Spleen (tissue), 11 donors: ENCODE measurements around the gene SLC25A1. TPM values are rescaled to one million over a fixed set of nuclear protein-coding genes. Genes with fewer than 3 reads are reported as not detected.

ENCODE experiments used
- DNase-seq: peaks from one replicate; pipeline ENCODE4 v3.0.0-alpha.2; 2020
- H3K27ac ChIP-seq, 8 donors: fragments of 200-600 bp; sonication (generic) in 7 of 8; 1 replicate in 4 of 8; 2 replicates in 4 of 8; pipeline versions ENCODE4 v1.5.0 to v1.8.0; 2016 to 2021; ENCODE audit warnings: inconsistent platforms in 4 of 8, mild to moderate bottlenecking in 4 of 8, moderate library complexity in 1 of 8
- H3K27me3 ChIP-seq, 7 donors: fragments of 200-600 bp; sonication (generic) in 6 of 7; replicated peaks in 1 of 7; 1 replicate in 4 of 7; 2 replicates in 3 of 7; pipeline versions ENCODE4 v1.5.0 to v1.8.0; 2016 to 2021; ENCODE audit warnings: inconsistent platforms in 3 of 7, mild to moderate bottlenecking in 1 of 7
- H3K36me3 ChIP-seq, 6 donors: fragments of 200-600 bp; sonication (generic) in 5 of 6; 1 replicate in 4 of 6; 2 replicates in 2 of 6; pipeline versions ENCODE4 v1.5.0 to v1.8.0; 2016 to 2021; ENCODE audit warnings: inconsistent platforms in 2 of 6
- H3K4me1 ChIP-seq, 6 donors: fragments of 200-600 bp; sonication (generic) in 5 of 6; 1 replicate in 3 of 6; 2 replicates in 3 of 6; pipeline versions ENCODE4 v1.5.0 to v1.8.0; 2016 to 2021; ENCODE audit warnings: inconsistent platforms in 3 of 6
- H3K4me3 ChIP-seq, 8 donors: fragments of 200-600 bp; sonication (generic) in 7 of 8; 1 replicate in 4 of 8; 2 replicates in 4 of 8; pipeline versions ENCODE4 v1.5.0 to v1.8.0; 2016 to 2021; ENCODE audit warnings: inconsistent platforms in 4 of 8, mild to moderate bottlenecking in 4 of 8, moderate library complexity in 2 of 8
- H3K9me3 ChIP-seq, 8 donors: fragments of 200-600 bp; sonication (generic) in 7 of 8; 1 replicate in 4 of 8; 2 replicates in 4 of 8; pipeline versions ENCODE4 v1.5.0 to v1.8.0; 2016 to 2021; ENCODE audit warnings: inconsistent platforms in 4 of 8
- CTCF ChIP-seq, 11 experiments: fragments of 200-600 bp in 7 of 11; fragments of 450-650 bp in 4 of 11; sonication (generic) in 4 of 11; IDR thresholded peaks in 8 of 11; conservative IDR thresholded peaks in 3 of 11; 1 replicate in 7 of 11; 2 replicates in 4 of 11; pipeline versions ENCODE4 v1.4.0 to v1.8.0; 2016 to 2021; ENCODE audit warnings: antibody characterized with exemption in 11 of 11, inconsistent platforms in 4 of 11, mild to moderate bottlenecking in 1 of 11
- POLR2A ChIP-seq, 3 donors: fragments of 450-650 bp; IDR thresholded peaks; one replicate each; pipeline ENCODE4 v1.5.1; 2017; ENCODE audit warnings: antibody characterized with exemption in 3 of 3, mild to moderate bottlenecking in 1 of 3
- POLR2AphosphoS5 ChIP-seq, 3 donors: sonication (generic); formaldehyde crosslinking; IDR thresholded peaks; one replicate each; pipeline ENCODE4 v1.5.1; 2017; ENCODE audit warnings: antibody characterized with exemption in 3 of 3
- WGBS, 5 donors: extraction: QIAGEN DNeasy Blood & Tissue Kit in 3 of 5; methylation state at CpG; one replicate each; pipeline versions ENCODE4 v1.1.5 to v1.1.7; 2013 to 2018; 5-methylcytosine and 5-hydroxymethylcytosine counted together
- intact Hi-C: fragments of 100-400 bp; cut with DNase I; formaldehyde crosslinking; loops from one replicate; pipeline ENCODE4 v1.15.0; 2023; ENCODE audit warnings: low total_unique reads
- polyA plus RNA-seq, 3 donors: library from polyadenylated mRNA; stranded (reverse); fragments of 200-250 nt; gene quantifications; one replicate each; pipeline ENCODE4 v1.2.1, GENCODE V29; 2013
- total RNA-seq, 7 donors: library from RNA; depleted of rRNA in 3 of 7; stranded (reverse); fragments of >200 nt in 3 of 7; fragmentation: NEBNext Ultra II Directional in 4 of 7; extraction: Animal tissue kit (Norgen Biotek cat#: 25700) in 4 of 7; gene quantifications; one replicate each; pipeline versions ENCODE4 v1.1.0 to v1.2.1, GENCODE V29; 2016 to 2021
- donor health status: healthy with polysubstance abuse.
- donor health status: DM: no; HTN: no; CAD: no; lungs with moderate emphysema.
- donor health status: DM: no; HTN: no; CAD: no.
- donor health status: Bipolar disorder and iron deficiency.
- donor health status: healthy.
- donor health status: DM: no; HTN: no; CAD: no.
- donor health status: DM: yes; HTN: yes; CAD: no.

Gene SLC25A1
- total and polyA plus RNA-seq, 10 donors, result 23.5 to 59.7 (median 35.9) TPM

- intact Hi-C loops, result no loop called here
- Histone ChIP-seq H3K27me3 (no peaks in the 10 kb centered on the region), H3K36me3 (peaks cover 0 to 24% (median 0%) of the 10 kb centered on the region in 6 donors), H3K9me3 (no peaks in the 10 kb centered on the region), H3K27ac (peak overlapping the region in 3 of 8 donors; percentile 88 to 95 (median 89)), H3K4me3 (peak overlapping the region in 2 of 8 donors; percentile 85 to 88), H3K4me1 (peaks cover 45 to 79% (median 65%) of the 10 kb centered on the region in 6 donors)
- TF ChIP-seq POLR2AphosphoS5 (IDR thresholded peaks at IDR 0.05), result no peak
- TF ChIP-seq POLR2A (IDR thresholded peaks at IDR 0.05), result no peak
- no peak for TF ChIP-seq CTCF (IDR thresholded peaks at IDR 0.05 in 8 of 11, conservative IDR thresholded peaks at IDR 0.05 in 3 of 11)
- no peak for DNase-seq
- WGBS, 5 donors, result 84 to 90% (median 86%) methylated on average over 12 of the region's 12 CpGs
Measured at GRCh38 chr22:19176732-19177131, 1.8 kb downstream of the SLC25A1 start.

DNA sequence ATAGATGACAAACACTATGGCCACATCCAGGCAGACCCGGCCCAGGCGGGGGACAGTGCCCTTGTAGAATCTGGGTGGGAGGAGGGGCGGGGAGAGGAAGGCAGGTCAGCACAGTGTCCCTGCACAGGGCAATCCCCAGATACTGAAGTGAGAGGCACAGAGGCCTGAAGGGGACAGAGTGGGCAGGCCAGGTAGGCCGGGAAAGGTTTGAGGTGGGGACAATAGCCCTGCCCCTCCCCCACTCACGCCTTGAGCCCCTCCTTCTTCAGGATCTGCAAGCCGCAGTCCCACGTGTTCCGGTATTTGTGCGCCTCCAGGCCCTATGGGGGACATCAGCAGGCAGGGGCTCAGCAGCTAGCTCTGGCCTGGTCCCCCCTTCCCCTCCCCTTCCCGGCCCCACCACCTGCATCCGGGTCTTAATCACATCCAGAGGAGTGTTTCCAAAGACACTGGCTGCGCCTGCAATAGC, 2.3 kb downstream of the SLC25A1 start:
- Histone ChIP-seq H3K9me3 (no peaks in the 10 kb centered on the region), H3K4me3 (no peak overlapping the region), H3K4me1 (peaks cover 45 to 82% (median 66%) of the 10 kb centered on the region in 6 donors), H3K27ac (peak overlapping the region in 1 of 8 donors; percentile 95), H3K36me3 (peaks cover 0 to 24% (median 0%) of the 10 kb centered on the region in 6 donors), H3K27me3 (no peaks in the 10 kb centered on the region)
- TF ChIP-seq POLR2A (IDR thresholded peaks at IDR 0.05) (no peak), CTCF (IDR thresholded peaks at IDR 0.05 in 8 of 11, conservative IDR thresholded peaks at IDR 0.05 in 3 of 11) (no peak), POLR2AphosphoS5 (IDR thresholded peaks at IDR 0.05) (no peak)
- DNase-seq, result no peak
- intact Hi-C loops, result no loop called here
- WGBS, 5 donors, result 66 to 84% (median 82%) methylated on average over 7 to 12 of the region's 12 CpGs

DNA sequence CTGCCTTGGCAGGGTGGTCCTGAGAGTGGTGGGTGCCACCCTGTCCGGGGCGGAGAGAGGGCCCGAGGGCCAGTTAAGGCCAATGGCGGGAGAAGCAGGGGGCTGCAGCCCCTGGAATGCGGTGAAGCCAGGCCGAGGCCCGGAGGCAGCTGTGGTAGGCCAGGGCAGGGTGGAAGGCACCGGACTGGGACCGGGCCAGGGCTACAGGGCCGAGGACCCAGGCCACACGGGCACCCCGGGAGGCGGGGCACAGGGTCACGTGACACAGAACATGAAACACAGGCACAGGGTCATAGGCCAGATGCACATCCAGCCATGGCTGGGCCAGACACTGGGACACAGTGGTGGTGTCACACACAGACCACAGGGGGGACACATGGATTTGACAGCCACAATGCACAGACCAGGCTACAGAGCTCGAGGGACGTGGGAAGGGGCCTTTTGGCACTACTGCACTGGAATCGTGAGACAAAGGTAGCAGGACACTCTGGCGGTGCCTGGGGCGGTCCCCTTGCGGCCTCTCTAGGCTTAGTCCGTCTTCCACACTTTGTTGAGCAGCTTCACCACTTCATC, 2.8 kb downstream of the SLC25A1 start:
- Histone ChIP-seq H3K9me3 (no peaks in the 10 kb centered on the region), H3K36me3 (peaks cover 0 to 21% (median 0%) of the 10 kb centered on the region in 6 donors), H3K4me3 (no peak overlapping the region), H3K27ac (peak overlapping the region in 1 of 8 donors; percentile 95), H3K4me1 (peaks cover 48 to 87% (median 71%) of the 10 kb centered on the region in 6 donors), H3K27me3 (peaks cover 0 to 3% (median 0%) of the 10 kb centered on the region in 7 donors)
- no peak for DNase-seq
- 81 to 95% (median 88%) methylated on average over 7 to 21 of the region's 21 CpGs for WGBS, 5 donors
- TF ChIP-seq CTCF (IDR thresholded peaks at IDR 0.05 in 8 of 11, conservative IDR thresholded peaks at IDR 0.05 in 3 of 11) (no peak), POLR2AphosphoS5 (IDR thresholded peaks at IDR 0.05) (no peak), POLR2A (IDR thresholded peaks at IDR 0.05) (no peak)
- intact Hi-C loops, result no loop called here

GRCh38 chr22:19175026-19175601, 3.4 kb downstream of the SLC25A1 start:
- peaks cover 0 to 9% (median 0%) of the 10 kb centered on the region in 7 donors for H3K27me3 ChIP-seq
- H3K36me3 ChIP-seq, result peaks cover 0 to 18% (median 0%) of the 10 kb centered on the region in 6 donors

More at GRCh38 chr22:19175026-19175601, 3.4 kb downstream of the SLC25A1 start:
- WGBS, 5 donors, result 59 to 94% (median 83%) methylated on average over 3 to 7 of the region's 7 CpGs
- TF ChIP-seq POLR2AphosphoS5 (IDR thresholded peaks at IDR 0.05) (no peak), POLR2A (IDR thresholded peaks at IDR 0.05) (no peak), CTCF (IDR thresholded peaks at IDR 0.05 in 8 of 11, conservative IDR thresholded peaks at IDR 0.05 in 3 of 11) (no peak)
- intact Hi-C loops, result no loop called here
- no peaks in the 10 kb centered on the region for H3K9me3 ChIP-seq
- DNase-seq, result no peak
- no peak overlapping the region for H3K4me3 ChIP-seq
- H3K27ac ChIP-seq, result peak overlapping the region in 6 of 8 donors; percentile 19 to 91 (median 61)
- peaks cover 51 to 93% (median 77%) of the 10 kb centered on the region in 6 donors for H3K4me1 ChIP-seq
